Raji (cell line): ENCODE results near the gene EEFSEC.

Experiments used
- POLR2A ChIP-seq: IDR thresholded peaks from 2 replicates; pipeline ENCODE4 v1.6.1; 2011; ENCODE audit warnings: low read depth, low read length, control low read depth; ENCODE audit not compliant: insufficient read depth

Gene EEFSEC

DNA sequence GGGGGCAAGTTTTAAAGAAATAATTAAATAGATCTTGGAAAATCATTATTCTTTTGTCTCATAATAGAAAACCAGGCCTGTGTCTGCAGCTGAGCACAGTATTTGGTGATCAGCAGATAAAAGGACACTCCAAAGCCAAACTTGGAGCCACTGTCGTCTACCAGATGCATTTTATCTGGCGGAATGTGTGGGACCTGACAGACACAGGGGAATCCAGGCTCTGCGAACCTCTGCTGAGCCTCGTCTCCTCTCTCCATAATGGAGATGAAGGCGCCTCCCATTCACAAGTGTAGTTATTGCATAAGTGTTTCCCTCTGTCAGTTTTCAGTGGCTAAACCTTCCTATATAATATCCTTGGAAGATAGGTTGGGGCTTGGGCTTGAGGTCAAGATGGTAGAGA lies 42.1 kb downstream of the EEFSEC start:
- no peak for TF ChIP-seq POLR2A

DNA sequence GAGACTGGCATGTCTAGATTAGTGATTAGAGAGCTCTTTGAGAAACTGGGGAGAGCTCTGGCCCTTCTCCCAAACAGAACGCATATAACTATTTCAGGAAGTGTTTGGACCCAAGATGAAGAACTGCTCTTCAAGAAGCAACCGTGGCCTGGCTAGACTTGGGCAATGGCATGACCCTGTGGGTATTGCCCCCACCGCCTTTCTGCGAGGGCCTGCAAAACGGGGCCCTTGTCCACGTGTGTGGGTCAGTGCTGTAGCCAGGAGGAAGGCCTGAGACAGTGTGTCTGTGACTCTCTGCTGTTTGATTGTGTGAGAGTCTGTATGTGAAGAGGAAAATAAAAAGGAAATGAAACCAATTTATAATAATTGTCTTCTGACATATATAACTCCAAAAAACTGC lies 42.5 kb downstream of the EEFSEC start:
- no peak for TF ChIP-seq POLR2A

DNA sequence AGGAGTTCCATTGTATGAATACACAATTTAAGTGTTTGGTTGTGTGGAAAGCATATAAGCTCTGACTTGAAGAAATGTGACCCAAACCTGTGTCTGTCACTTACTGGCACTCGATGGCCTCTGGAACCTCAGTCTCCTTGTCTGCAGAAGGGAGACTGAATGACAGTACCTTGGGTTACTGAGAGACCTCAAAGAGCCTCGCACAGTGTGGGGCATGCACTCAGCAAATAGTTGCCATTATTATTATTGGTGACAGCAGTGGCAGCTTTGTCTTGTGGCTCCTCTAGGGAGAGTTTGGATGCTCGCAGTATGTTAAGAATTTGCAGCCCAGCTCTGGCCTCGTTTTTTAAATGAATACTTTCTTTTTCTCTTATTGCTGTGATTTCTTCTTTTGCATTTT lies 43.4 kb downstream of the EEFSEC start:
- no peak for TF ChIP-seq POLR2A

DNA sequence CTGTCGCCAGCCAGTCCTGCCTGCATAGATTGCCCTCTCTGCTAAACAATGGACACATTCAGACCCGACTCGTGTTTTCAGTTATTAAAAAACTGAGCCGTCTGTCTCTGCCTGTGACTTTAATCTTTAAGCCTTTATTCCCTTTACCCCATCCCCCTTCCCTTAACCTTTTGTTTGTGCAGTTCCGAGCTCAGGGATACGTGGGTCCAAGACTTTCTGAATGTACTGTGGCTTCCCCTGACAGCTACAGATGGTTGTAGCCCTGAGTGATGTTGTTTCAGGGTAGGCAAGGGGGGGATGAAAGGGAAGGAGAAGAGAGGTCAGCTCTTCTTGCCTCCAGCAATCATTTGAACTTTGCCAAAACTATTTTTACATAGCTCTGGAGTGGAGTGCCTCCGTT lies 44.6 kb downstream of the EEFSEC start:
- TF ChIP-seq POLR2A: no peak

DNA sequence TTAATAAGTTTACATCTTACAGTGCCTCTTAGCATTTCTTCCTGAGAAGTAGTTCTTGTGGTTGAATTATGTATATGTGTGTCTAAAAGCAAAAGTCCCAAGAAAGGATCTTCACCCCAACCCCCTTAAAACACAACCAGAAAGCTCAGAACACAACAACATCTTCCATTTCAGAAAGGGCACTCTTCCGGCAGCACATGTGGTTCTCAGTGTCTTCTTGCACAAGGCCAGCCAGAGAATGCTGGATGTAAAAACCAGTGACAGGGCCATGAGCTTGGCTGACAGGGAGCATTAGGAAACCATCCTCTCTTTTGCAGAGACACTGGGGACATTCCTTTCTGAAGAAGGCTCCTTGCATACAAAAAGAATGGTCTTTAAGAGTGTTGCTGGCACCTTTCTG lies 45.0 kb downstream of the EEFSEC start:
- no peak for TF ChIP-seq POLR2A

DNA sequence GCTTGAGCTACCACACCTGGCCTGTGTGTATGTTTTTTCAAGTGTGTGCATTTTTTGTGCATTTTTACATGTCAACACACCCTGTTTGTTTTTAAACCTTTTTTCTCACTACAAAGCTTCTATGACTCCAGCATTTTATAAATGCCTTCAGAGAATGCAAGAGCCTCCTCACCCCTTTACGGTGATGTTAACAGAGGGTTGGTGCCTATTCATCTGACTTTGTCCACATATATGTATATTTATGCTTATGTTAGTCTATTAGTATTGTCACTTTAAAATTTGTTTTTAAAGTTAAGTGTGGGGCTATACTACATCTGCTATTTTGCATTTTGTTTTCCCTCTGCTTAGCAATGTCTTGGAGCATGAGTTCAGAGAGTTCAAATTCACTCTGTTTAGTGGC lies 45.8 kb downstream of the EEFSEC start:
- no peak for TF ChIP-seq POLR2A

DNA sequence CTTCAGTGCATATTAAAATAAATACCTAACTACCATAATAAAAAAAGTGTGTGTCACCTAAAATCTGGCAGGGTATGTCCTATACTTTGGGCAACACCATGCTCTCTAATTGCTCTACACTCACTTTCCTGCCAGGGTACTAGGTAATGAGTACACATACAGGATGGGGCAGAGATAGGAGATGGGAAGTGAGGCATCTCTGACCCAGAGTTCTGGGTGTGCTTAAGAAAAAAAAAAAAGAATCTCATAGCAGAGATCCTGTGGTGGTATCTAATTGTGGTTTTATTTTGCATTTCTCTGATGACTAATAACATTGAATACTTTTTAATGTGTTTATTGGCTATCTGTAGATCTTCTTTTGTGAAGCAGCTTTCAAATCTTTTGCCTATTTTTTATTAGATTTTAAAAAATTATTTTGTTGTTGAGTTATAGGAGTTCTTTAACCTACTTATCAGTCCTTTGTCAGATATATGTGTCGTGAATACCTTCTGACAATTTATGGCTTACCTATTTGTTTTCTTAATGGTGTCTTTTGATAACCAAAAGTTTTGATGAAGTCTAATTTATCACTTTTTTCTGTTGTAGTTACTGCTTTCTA lies 48.0 kb downstream of the EEFSEC start:
- TF ChIP-seq POLR2A: no peak

DNA sequence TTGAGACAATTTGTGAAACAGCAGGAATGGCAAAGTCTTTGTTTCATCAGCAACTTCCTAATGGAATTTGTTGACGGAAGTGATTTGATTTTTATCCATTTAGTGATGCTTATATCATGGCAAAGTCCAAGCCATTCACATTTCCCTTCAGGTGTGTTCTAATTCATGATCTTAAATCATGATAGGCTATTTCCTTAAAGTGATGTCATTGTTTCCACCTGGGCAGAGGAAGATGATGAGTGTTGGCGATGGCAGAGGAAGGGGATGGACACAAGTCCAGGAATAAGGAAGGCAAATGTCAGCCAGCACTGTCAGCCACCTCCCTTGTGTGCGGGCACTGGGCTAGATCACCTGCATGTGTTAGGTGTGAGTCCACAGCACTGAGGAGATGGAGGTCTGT lies 49.9 kb downstream of the EEFSEC start:
- TF ChIP-seq POLR2A: no peak

DNA sequence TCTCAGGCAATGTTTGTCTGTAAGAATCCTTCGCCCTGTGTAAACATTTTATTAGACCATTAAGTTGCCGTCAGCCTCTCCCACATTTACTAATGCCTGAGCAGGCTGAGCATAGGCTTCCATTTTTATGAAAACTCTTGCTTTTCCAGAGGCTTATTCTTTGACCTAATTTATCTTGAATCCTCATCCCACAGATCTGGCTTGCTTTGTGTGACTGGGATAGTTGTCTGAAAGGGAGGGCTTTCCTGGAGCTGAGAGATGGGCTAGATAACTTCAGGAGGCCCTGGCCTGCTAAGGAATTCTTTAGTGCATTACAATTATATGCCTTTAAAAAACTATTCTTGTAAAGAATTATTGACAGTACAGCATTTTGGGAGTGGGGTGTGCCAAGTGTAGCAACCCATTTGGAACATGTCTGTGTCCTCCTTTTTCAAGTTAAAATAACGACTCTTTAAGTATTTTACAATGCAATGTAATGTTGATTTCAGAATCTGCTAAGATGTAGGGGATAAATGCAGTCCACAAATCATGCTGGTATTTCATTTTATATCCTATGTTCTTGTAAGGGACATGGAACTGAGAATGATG lies 52.4 kb downstream of the EEFSEC start:
- TF ChIP-seq POLR2A: no peak

DNA sequence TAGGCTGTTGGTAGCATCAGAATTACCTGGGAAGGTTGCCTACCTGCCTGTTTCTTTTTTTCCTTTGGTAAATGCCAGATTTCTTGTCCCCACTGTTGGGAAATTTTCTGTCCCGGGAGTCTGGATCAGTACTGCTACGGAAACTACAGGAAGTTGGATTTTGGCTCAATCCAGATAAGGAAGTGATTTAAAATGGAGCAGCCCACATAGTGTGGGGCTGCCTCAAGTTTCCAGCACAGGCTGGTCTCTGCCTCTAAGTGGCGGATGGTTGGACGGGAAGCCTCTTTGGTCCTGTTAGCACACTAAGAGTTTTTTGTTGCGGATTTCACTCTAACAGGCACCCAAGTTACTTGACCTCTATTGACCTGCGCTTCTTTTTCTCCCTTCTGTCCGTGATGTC lies 54.7 kb downstream of the EEFSEC start:
- no peak for TF ChIP-seq POLR2A

DNA sequence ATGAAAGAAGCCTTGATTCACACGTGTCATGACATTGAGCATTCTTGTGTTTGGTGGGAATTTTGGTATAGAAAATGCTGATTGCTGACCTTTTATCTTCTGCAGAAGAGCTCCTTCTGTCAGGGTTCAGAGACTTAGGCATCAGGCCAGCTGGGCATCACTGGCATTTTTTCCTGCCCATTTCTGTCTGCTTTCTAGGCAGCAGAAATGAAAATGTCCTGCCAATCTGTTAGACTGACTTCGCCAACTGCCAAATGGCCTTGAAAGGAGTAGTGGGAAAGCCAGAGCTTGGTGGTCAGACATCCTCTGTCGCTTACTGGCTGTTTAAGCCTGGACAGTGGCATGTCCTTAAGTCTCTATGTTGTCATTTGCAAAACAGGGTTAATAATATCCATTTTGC lies 57.4 kb downstream of the EEFSEC start:
- TF ChIP-seq POLR2A: no peak

DNA sequence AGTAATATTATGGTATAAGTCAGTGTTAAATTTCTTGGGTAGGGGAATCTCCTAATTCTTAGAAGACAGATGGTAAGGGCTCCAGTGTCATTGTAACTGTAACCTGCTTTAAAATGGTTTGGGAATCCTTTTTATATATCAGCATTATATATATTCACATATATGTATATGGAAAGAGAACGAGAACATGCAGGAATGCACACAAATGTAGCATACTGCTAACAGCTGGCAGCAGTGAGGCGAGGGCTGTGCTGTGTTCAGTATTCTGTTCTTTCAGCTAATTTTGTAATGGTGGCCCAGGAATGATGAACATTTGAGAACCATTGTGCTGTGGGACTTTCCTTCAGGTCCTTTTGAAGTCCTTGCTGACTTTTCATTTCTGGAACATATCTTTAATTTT lies 60.8 kb downstream of the EEFSEC start:
- TF ChIP-seq POLR2A: no peak

DNA sequence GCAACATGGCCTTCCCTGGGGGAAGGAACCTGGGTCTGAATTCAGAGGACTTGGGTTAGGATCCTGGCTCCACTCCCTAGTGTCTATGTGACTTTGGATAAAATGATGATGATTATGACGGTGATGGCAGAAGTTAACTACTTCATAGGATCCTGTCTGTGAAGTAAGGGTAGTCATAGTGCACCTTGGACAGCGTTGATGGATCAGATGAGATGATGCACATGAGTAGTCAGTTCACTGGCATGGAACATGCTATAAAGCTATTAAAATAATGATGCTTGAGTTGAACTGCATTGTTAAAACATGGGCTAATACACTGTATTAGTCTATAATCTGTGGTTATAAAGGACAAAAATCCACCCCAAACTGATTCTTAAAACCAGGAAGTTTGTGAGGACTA lies 62.0 kb downstream of the EEFSEC start:
- no peak for TF ChIP-seq POLR2A

DNA sequence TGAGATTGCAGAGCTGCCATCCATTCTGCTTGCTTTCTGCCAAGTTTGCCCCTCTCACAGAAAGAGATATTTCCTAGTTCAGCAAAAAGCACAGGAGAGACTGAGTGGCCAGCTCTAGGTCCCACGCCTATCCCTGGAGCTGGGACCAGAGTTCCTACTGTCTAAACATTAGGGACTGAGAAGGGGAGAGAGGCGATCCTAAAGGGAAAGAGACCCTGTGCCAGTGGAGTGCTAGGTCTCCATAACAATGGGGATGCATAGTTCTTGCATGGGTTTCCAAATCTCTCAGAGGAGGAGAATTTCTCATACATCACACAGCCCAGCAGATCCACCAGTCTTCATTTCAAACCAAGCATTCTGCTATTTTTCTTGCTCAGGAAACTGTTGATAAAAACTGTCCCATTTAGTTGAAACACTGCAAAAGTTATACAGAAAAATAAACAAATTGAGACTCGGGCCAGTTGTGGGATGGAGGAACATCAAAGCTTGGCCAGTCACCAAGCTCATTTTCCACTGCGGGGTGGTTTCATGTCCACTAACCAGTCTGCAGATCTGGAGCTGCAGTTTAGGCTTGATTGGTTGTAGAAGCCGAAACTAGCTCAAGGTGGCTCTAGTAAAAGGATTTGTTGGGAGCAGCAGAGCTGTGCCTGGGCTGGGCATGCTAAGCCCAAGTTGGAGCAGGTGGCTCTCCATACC lies 62.7 kb downstream of the EEFSEC start:
- TF ChIP-seq POLR2A: no peak

DNA sequence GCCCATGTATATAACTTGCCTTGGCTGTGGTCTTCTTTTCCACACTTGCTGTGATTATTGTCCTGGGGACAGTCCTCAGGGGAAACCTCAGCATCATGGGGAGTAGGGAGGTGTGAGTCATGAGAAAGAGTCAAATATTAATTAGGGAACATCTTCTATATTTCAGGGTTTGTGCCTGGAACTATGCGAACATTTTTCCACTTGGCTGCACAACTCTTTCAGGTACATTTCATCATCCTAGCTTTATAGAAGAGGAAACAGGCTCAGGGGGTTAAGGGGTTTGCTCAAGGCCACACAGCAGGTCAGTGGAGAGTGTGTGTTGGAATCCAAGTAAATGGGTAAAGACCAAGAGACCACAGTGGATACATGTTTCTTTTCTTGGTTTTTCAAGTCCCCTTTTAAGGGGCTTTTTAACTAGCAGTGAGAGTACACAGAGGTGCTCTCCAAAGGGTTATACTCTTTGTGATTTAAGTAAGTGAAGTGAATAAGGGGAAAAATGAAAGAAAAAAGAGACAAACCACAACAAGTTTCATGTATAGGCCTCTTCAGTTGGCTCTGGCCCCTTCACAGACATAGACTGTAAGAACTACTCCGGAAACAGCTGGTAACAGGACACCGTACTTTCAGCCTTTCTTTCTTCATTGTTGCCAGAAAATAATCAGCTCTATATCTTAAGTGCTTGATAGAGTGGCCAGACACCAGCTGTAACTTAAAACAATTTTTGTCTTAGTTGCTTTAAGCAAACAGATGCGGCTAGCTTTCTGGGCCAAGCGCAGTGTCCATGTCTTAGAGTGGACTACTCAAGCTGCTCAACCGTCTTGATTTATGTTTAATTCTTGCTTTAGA lies 64.6 kb downstream of the EEFSEC start:
- TF ChIP-seq POLR2A: no peak
